HG03280 (cell line): ENCODE data around the gene MYH9.
"Not testable (repeated sequence)": the region's sequence is repeated elsewhere in the genome, so short reads cannot be mapped to it uniquely, and the experiment has no call there.

Experiments
- ATAC-seq: cut with Tn5 transposase; IDR thresholded peaks from one replicate; pipeline ENCODE4 v1.9.1; 2021; ENCODE audit warnings: mild to moderate bottlenecking, moderate library complexity; ENCODE audit not compliant: unreplicated experiment

MYH9 gene

DNA sequence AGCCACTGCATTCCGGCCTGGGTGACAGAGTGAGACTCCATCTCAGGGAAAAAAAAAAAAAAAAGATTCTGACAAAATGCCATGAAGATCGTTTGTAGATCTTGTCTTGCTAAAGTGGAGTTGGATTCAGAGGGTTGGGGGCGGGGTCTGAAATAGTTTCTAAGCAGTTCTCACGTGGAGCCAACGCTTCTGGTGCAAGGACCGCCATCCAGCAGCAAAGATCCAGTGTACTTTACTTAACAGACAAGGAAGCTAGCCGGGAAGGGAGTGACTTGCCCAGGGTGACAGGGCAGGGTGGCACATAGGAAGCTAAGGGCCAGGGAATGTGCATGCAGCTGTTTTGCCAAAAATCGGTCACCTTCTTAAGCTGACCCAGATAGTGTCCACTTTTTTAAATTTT, 107.4 kb downstream of the MYH9 start:
- no peak for ATAC-seq

DNA sequence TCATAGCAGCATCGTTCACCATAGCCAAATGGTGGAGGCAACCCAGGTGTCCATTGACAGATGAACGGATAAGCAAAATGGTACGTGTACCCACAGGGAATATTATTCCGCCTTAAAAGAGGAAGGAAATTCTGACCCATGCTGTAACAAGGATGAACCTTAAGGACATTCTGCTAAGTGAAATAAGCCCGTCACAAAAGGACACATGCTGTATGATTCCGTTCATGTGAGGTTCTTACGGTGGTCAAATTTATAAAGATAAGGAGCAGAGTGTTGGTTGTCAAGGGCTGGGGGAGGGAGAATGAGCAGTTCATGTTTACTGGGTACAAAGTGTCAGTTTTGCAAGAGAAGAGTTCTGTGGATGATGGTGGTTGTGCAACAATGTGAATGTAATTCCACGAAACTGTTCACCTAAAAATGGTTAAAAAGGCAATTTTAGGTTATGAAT, 108.5 kb downstream of the MYH9 start:
- ATAC-seq: no peak

DNA sequence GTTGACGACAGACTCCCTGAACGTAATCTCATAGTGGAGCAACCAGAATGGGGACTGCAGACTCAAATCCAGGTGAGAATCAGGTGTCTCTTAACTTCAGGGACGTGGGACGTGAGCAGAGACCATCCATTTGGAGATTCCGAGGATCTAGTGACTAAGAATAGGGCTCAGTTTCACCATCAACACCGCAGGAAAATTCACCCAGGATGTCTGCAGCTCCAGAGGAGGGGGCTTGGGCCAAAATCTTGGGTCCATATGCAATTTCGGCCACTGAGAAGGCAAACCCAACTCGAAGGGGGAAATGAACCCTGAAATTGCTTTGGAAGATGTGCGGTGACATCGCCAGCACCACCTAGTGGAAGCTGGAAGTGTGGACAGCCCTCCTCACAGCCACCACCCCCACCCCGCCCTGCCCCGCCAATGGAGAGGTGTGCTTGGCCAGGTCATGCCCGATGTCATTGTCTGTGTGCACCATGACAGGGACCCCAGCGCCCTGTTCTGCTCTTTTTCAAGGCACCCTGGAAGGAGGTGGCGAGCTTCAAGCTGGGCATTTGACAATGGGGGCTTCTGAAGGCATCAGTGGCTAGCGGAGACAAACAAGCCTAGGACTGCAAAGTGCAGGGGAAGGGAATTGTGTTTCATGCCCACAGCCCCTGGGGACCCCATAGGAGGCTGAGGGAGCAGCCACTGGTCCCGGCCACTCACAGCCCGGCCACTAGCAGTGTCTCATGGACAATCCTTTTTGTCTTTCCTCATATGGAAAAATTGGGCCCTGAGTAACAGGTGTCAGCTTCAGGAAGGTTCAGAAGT, 110.1 kb downstream of the MYH9 start:
- no peak for ATAC-seq

DNA sequence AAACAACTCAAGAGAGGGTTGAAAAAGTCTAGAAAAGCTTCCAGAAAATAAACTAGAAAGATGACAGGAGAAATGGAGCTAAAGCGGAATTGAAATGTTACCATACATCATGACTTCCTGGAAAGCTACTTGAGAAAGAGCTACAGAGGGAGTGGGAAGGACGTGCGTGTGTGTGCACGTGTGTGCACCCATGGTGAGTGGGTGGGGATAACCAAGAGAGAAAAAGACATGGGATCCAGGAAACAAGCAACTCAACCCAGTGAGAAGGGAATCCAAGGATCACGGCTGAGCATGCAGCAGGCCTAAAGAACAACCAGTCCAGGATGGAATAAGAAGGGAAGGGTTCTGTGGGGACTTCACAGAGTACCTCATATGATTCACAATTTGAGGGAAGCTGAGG, 113.2 kb downstream of the MYH9 start:
- ATAC-seq: no peak

DNA sequence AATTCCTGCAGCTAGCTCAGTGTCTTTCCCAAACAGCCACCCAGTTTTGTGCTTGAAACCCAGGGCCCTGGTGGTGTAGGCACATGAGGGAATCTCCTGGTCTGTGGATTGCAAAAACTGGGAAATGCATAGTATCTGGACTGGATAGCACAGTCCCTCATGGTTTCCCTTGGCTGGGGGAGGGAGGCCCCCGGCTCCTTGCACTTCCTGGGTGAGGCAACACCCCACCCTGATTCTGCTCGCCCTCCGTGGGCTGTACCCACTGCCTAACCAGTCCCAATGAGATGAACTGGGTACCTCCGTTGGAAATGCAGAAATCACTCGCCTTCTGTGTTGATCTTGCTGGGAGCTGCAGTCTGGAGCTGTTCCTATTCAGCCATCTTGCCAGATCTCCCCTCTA, 115.8 kb downstream of the MYH9 start:
- not testable (repeated sequence) for ATAC-seq

DNA sequence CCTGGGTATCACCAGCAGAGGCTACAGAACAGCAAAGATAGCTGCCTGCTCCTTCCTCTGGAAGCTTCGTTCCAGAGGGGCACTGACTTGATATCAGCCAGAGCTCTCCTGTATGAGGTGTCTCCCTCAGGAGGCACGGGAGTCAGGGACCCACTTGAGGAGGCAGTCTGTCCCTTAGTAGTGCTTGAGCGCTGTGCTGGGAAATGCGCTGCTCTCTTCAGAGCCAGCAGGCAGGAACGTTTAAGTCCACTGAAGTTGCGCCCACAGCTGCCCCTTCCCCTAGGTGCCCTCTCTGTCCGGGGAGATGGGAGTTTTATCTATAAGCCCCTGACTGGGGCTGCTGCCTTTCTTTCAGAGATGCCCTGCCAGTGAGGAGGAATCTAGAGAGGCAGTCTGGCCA, 116.5 kb downstream of the MYH9 start:
- ATAC-seq: not testable (repeated sequence)

DNA sequence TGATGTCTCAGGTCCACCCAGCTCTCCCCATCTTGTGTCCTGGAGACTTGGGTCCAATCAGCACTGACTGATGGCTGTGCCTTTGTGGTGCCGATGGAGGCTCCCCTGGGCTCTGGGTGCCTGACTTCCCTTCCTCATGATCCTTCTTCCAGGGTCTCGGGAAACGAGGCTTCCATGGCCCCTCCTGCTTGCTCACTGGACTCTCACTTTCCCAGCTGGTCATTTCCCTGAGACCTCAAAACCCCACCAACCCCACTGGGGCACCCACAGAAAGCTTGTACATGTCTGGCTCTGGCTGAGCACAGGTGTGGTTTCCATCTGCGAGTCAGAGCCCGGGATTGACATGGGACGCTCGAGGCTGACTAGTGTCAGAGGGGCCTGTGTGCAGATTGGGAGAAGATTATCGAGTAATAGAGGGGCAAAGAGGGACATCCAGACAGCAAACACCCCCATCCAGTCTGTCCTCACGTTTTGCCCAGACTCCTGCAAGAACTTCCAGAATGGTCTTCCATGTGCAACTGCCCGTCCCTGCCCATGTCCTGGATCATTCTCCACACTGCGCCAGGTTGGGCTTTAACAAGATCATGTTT, 119.8 kb downstream of the MYH9 start:
- ATAC-seq: no peak

DNA sequence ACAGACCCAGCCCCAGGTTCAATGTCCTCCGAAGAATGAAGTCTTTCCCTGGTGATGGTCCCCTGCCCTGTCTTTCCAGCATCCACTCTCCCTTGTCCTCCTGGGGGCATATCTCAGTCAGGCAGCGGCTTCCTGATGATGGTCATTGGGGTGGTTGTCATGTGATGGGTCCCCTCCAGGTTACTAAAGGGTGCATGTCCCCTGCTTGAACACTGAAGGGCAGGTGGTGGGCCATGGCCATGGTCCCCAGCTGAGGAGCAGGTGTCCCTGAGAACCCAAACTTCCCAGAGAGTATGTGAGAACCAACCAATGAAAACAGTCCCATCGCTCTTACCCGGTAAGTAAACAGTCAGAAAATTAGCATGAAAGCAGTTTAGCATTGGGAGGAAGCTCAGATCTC, 120.7 kb downstream of the MYH9 start:
- no peak for ATAC-seq

DNA sequence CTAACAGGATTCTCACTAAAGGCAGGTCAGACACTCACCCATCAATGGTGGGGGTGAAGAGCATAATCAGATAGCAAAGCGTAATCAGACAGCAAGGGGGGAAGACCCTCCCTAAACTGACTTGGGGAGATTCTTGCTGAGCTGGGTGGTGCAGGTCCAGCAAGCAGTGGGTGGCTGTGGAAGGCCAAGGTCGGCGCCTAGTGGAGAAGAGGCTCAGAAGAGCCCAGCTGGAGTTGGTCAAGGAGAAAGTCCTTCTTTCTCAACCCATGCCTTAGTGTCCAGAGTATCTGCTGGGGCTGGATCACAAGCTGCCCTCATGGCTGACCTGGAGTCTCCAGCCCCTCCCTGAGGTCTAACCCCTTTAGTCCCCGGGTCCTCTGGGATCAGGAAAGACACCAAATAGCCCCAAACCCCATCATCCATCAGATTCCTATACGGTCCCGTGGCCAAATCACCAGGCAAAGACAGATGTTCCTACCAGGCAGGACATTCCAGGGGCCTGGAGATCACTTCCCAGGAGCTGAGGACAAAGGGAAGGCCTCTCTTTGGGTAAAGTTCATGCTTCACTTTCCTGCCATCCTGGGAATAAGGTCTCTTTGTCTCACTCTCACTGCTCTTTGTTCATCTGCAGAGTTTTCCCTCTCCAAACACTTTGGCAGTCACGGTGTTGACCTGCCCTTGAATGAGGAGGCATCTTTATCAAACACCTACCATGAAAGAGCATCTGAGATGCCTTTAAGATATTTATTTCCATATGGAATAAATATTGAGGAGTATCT, 123.7 kb downstream of the MYH9 start:
- not testable (repeated sequence) for ATAC-seq

DNA sequence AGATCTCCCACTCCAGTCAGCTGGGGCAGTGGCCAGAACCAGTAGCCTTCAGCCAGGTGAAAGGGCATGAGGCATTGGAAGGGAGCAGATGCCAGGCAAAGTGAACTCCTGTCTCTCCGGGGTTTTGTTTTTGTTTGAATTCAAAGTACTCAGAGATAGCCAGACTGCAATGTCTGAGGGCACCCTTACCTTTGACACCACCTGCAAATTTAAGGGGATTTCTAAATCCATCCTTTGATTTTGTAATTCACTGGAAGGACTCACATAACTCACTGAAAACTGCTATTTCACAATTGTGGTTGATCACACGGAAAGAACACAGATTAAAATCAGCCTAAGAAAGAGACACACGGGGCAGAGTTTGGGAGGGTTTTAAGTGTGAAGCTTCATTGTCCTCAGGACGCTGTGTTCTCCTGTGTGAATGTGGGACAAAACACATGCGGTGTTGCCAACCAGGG, 124.5 kb downstream of the MYH9 start:
- ATAC-seq: not testable (repeated sequence)

DNA sequence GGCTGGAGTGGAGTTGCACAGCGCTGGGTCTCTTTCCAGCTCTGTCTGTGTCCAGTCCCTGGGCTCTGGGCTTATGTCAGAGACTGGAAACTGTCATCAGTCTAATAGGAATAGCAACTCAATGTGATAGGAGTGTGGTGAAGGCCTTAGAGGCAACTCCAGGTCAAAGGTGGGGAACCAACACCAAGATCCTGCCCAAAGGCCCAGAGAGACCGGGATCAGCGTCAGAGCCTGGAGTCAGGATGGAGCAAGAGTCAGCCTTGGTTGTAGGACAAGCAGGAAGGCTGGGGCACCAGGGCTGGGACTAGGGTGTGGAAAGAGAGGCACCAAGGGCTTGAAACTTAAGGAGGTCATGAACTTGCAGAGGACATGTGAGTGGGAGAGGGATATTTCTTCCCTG, 125.5 kb downstream of the MYH9 start:
- not testable (repeated sequence) for ATAC-seq

DNA sequence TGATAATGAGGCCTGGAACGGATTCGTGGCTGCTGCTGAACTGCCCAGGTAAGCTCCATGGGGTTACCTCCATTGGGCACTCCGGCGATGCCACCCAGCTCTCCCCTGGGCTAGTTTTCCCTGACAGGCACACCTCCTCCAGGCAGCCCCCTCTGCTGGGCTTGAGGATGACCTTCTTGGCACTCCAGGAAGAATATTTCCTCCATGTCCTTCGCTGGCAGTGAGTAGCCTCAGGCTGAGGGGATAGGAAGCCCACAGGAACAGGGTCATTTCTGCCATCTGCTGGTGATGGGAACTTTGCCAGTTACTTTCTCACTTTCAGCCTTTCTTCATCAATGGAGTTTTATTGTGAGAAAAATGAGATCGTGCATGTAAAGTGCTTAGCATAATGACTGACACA, 126.1 kb downstream of the MYH9 start:
- not testable (repeated sequence) for ATAC-seq

DNA sequence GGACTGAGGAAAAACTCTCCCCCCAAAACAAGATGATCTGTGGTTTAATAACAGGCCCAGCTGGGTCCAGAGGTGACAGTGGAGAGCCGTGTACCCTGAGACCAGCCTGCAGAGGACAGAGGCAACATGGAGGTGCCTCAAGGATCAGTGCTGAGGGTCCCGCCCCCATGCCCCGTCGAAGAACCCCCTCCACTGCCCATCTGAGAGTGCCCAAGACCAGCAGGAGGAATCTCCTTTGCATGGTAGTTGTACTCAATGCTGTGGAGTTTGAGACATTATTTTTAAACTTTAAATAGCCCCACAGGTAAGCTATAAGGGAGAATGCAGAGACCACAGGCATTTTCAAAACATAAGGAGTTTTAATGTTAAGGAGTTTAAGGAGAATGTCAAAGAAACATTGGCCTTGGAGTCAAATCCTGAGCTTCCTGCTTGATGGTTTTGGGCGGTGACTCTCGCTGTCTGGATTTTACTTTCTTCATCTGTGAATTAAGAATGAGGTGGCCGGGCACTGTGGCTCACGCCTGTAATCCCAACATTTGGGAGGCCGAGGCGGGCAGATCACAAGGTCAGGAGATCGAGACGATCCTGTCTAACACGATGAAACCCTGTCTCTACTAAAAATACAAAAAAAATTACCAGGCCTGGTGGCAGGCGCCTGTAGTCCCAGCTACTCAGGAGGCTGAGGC, 128.0 kb downstream of the MYH9 start:
- ATAC-seq: no peak

DNA sequence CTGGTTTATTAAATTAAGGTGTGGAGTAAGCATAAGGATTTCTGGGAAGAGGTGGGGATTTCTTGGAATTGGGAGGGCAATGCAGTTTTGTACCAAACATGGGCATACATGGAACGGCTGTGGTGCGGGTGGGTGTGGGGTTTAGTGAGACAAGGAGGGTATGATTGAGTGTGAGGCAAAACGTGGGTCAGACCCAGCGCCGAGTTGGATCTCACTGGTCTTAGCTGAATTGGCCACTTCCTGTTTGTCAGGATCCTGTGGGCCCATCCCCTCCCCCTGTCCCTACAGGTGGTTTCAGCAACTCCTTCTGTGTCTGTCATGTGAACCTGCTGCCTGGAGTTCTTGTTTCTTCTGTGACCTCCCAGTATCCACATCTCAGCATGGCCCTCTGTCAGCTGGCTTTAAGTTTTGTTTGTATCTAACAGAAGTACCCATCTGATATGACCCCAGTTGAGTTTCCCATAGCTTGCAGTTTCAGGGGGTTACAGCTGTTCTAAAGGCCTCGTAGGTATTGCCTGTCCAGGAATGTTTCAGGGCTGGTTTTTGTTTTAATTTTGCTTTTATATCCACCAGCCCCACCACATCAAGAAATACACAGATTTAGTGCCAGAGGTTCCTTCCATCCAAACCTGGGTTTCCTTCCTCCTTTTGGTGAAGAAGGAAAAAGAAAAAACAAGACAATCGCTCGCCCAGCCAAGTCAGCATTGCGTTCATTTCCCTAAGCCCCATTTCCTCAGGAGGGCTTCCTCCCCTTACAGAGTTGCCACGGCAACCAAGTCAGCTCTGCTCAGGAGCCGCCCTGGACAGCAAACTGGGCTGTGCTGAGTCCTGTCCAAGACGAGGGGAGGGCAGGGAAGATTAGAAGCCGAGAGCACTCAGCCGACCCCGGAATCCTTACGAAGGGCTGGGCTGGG, 128.8 kb downstream of the MYH9 start:
- no peak for ATAC-seq

DNA sequence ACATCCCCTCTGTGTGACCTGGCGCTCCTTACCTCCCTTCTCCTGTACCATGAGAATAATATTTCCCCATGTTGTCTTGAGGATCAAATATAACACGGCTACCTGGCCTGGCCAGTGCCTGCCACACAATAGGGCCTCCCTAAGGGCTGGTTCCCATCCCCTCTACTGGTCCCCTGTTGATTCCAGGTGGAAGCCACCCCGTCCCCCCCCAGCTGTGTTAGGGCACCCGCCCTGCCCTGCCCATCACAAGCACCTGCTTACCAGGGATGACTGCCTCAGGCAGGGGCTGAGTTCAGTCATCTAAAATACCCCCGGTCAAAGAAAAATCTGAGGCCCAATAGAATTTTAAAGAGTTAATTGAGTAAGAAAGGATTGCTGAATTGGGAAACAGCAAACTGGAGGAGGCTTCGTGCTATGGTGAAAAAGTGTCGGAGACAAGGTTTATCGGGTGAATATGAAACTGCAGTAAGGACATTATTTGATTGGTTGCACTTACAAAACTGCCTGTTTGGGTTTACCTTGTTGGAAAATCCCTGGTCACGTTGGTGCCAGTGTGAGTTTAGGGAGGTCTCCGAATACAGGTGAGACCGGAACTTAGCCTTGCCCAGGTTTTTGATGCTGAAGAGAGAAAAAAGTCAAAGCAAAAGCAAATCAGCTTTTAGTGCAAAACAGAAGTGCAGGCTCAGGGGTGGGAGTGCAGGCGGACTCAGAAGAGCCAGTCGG, 129.7 kb downstream of the MYH9 start:
- ATAC-seq: no peak

DNA sequence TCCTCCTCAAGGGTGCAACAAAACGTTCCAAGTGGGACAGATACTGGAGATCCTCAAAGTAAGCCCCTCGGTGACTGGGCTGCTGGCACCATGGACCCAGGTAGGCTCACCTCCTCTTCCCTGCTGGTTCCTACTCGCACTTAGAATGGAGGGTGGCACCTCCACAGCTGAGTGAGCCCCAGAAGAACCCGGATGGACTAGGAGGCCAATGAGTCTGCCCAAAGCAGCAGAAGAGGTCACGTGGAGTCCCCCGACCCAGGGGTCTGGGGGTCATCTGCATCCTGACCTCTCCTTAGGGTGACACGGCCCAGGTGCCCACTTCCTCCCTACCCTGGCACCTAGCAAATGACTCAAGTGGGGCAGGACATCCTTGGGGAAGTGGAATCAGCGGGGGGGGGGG, 130.5 kb downstream of the MYH9 start:
- no peak for ATAC-seq

DNA sequence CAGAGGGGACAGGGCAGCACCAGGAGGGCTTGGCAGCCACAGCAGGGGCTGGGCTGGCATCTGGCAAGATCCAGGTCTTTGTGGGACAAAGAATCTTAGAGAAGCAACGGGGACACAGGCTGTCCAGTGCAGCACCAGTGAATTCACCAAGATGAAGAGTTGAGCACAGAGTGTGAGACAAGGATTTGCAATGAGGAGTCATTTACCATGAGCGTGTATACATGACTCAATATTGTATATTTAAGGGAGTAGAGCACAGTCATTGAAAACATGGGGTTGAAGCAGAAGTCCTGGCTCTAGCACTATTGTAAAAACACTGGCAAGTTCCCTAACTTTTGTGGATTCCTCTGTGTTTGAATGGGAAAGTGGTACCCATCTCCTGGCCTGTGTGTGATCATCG, 131.3 kb downstream of the MYH9 start:
- ATAC-seq: no peak

DNA sequence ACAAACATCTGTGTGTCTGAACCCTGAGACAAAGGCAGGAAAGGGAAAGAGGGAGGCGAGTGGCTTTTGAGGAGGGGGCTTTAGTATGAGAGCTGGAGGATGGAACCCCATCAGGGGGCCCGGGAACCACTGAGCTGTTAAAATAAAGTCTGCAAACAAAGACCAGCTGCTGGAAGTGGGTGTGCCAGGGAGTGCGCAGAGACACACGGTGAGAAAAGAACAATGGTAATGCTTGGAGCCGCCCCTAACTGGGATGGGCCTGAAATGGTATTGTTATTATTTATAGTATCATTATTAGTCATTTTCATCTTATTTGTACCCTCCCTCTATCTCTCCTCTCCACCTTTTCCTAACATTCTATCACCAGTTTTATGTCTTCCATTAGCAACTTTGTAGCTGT, 132.2 kb downstream of the MYH9 start:
- not testable (repeated sequence) for ATAC-seq
